HepG2 (cell line): ENCODE measurements around the gene TMC8. TPM values are rescaled to one million over a fixed set of nuclear protein-coding genes. Genes with fewer than 3 reads are reported as not detected.

Experiments
- ATAC-seq: fragments of 200-7000 bp; cut with Tn5 transposase; 3 replicates; pipeline ENCODE4 v1.9.1; 2020; ENCODE audit warnings: mild to moderate bottlenecking, moderate library complexity
- BruUV-seq: library from RNA; stranded (reverse); fragments of 400-500 nt; replicated peaks from 2 replicates; lab custom pipeline; 2021; lab: Mats Ljungman, UMichigan
- CTCF ChIA-PET: fragments of 300-600 bp; formaldehyde crosslinking; extraction: SDS; loops from one replicate; lab custom pipeline; 2021; ENCODE audit warnings: low total read pairs, inconsistent platforms, low intra/inter-chr PET ratio; lab: Yijun Ruan, JAX
- POLR2A ChIA-PET: fragments of 350-600 bp; sonication (Branson Sonifier 250); formaldehyde crosslinking; loops from one replicate; lab custom pipeline; 2020; ENCODE audit warnings: antibody characterized with exemption, inconsistent platforms; lab: Yijun Ruan, JAX
- DNase-seq: peaks from one replicate; pipeline ENCODE4 v3.0.0-alpha.2; 2015; ENCODE audit warnings: low spot score
- FAIRE-seq: peaks from 3 replicates; lab custom pipeline; 2011; peaks lifted over from hg19 to GRCh38; lab: Jason Lieb, UNC
- H2AFZ ChIP-seq: one replicate; pipeline ENCODE4 v1.6.1; 2011; ENCODE audit warnings: low read length, inconsistent platforms
- H3K27ac ChIP-seq: fragments of 300-600 bp; 3 replicates; pipeline ENCODE4 v1.8.0; 2011; ENCODE audit warnings: mixed run types, mild to moderate bottlenecking, mixed read lengths, low read length, inconsistent platforms; ENCODE audit not compliant: insufficient read depth; ENCODE audit errors: extremely low read length
- H3K27me3 ChIP-seq, 2 experiments: fragments of 200-600 bp in 1 of 2; 2 replicates in 1 of 2; 3 replicates in 1 of 2; pipeline versions ENCODE4 v1.6.0 to v1.8.0; 2011; ENCODE audit warnings: low read length in 2 of 2, mild to moderate bottlenecking in 2 of 2, moderate library complexity in 2 of 2, inconsistent platforms in 1 of 2; ENCODE audit not compliant: insufficient read depth in 2 of 2, control insufficient read depth in 1 of 2
- H3K36me3 ChIP-seq, 2 experiments: fragments of 200-600 bp in 1 of 2; replicated peaks in 1 of 2; 2 replicates in 1 of 2; 3 replicates in 1 of 2; pipeline versions ENCODE4 v1.5.1 to v1.8.0; 2011; ENCODE audit warnings: low read length in 2 of 2, inconsistent platforms in 1 of 2; ENCODE audit not compliant: insufficient read depth in 2 of 2, control insufficient read depth in 1 of 2
- H3K4me1 ChIP-seq: 2 replicates; pipeline ENCODE4 v1.5.1; 2012; ENCODE audit warnings: low read length, inconsistent platforms; ENCODE audit not compliant: insufficient read depth
- H3K4me2 ChIP-seq: 2 replicates; pipeline ENCODE4 v1.6.0; 2011; ENCODE audit warnings: low read depth, low read length, inconsistent platforms
- H3K4me3 ChIP-seq, 3 experiments: fragments of 200-600 bp in 1 of 3; sonication (generic), shearing (Covaris generic) in 1 of 3; replicated peaks in 1 of 3; 2 replicates each; pipeline ENCODE4 v1.5.1; 2011 to 2016; ENCODE audit warnings: low read length in 3 of 3, inconsistent platforms in 2 of 3, low read depth in 2 of 3, mild to moderate bottlenecking in 2 of 3, control low read depth in 1 of 3, mixed read lengths in 1 of 3; ENCODE audit not compliant: insufficient read depth in 1 of 3
- H3K79me2 ChIP-seq: one replicate; pipeline ENCODE4 v1.6.1; 2011; ENCODE audit warnings: low read length, inconsistent platforms; ENCODE audit not compliant: insufficient read depth
- H3K9ac ChIP-seq: 2 replicates; pipeline ENCODE4 v1.6.0; 2011; ENCODE audit warnings: mild to moderate bottlenecking, low read depth, low read length, inconsistent platforms; ENCODE audit not compliant: insufficient read depth
- H3K9me3 ChIP-seq: 2 replicates; pipeline ENCODE4 v1.5.1; 2012; ENCODE audit warnings: mild to moderate bottlenecking, low read length
- H4K20me1 ChIP-seq: 2 replicates; pipeline ENCODE4 v1.6.0; 2011; ENCODE audit warnings: inconsistent platforms, mild to moderate bottlenecking, low read length, moderate library complexity; ENCODE audit not compliant: insufficient read depth
- AGO1 ChIP-seq: fragments of 200-400 bp; formaldehyde crosslinking; IDR thresholded peaks from 2 replicates; pipeline ENCODE4 v1.6.1; 2017; ENCODE audit warnings: mild to moderate bottlenecking, low read depth, low read length, moderate library complexity; ENCODE audit not compliant: poor library complexity, severe bottlenecking
- EED ChIP-seq: sonication (generic); formaldehyde crosslinking; IDR thresholded peaks from 2 replicates; pipeline ENCODE4 v1.5.0; 2020; ENCODE audit warnings: mild to moderate bottlenecking, missing genetic modification reagents
- EZH2 ChIP-seq: conservative IDR thresholded peaks from 2 replicates; pipeline ENCODE4 v1.6.1; 2012; ENCODE audit warnings: mild to moderate bottlenecking, low read depth, low read length, moderate library complexity
- FLYWCH1 ChIP-seq: sonication (generic); formaldehyde crosslinking; IDR thresholded peaks from 2 replicates; pipeline ENCODE4 v1.8.1; 2023; ENCODE audit warnings: mild to moderate bottlenecking, missing genetic modification reagents
- KDM4B ChIP-seq: sonication (generic); formaldehyde crosslinking; IDR thresholded peaks from 2 replicates; pipeline ENCODE4 v1.4.0; 2020; ENCODE audit warnings: missing genetic modification reagents
- RARG ChIP-seq: sonication (generic); formaldehyde crosslinking; IDR thresholded peaks from 2 replicates; pipeline ENCODE4 v1.4.0; 2020; ENCODE audit warnings: low read depth, mild to moderate bottlenecking, missing genetic modification reagents
- RNF219 ChIP-seq: sonication (generic); formaldehyde crosslinking; IDR thresholded peaks from 2 replicates; pipeline ENCODE4 v1.5.0; 2020; ENCODE audit warnings: mild to moderate bottlenecking, missing genetic modification reagents
- SYNCRIP ChIP-seq: fragments of 200-400 bp; formaldehyde crosslinking; IDR thresholded peaks from 2 replicates; pipeline ENCODE4 v1.6.1; 2018; ENCODE audit warnings: mild to moderate bottlenecking, low read depth, low read length; ENCODE audit not compliant: insufficient read depth
- ZBTB21 ChIP-seq: sonication (generic); formaldehyde crosslinking; IDR thresholded peaks from 2 replicates; pipeline ENCODE4 v1.4.0; 2020; ENCODE audit warnings: missing genetic modification reagents
- ZIK1 ChIP-seq: sonication (generic); formaldehyde crosslinking; IDR thresholded peaks from 2 replicates; pipeline ENCODE4 v1.5.0; 2020; ENCODE audit warnings: mild to moderate bottlenecking, low read depth, missing genetic modification reagents, borderline replicate concordance
- ZNF382 ChIP-seq: sonication (generic); formaldehyde crosslinking; IDR thresholded peaks from 2 replicates; pipeline ENCODE4 v1.5.0; 2020; ENCODE audit warnings: missing genetic modification reagents, mild to moderate bottlenecking, borderline replicate concordance
- ZNF687 ChIP-seq: sonication (generic); formaldehyde crosslinking; IDR thresholded peaks from 2 replicates; pipeline ENCODE4 v1.5.1; 2020; ENCODE audit warnings: mild to moderate bottlenecking, missing genetic modification reagents, moderate library complexity
- WGBS: methylation state at CpG from one replicate; pipeline ENCODE4 v1.1.6; 2017; ENCODE audit warnings: low lambda C conversion rate; 5-methylcytosine and 5-hydroxymethylcytosine counted together
- in situ Hi-C: cut with HindIII; loops from 2 replicates; pipeline ENCODE4 v1.10.0; 2017; ENCODE audit warnings: low pct_unique_long_range_greater_than_20kb; ENCODE audit not compliant: extremely low pct_ligation_motif_present
- intact Hi-C: fragments of 100-400 bp; cut with micrococcal nuclease; formaldehyde crosslinking; loops from one replicate; pipeline ENCODE4 v1.10.0; 2022; ENCODE audit not compliant: unreplicated experiment
- polyA plus RNA-seq, 8 experiments: library from polyadenylated mRNA; depleted of rRNA in 3 of 8; stranded (reverse) in 7 of 8; unstranded in 1 of 8; fragments of >200 nt; fragmentation: Illumina TruSeq in 4 of 8; extraction: Trizol in 4 of 8; gene quantifications; 2 replicates each; pipeline versions ENCODE4 v1.2.1 to v1.2.3, GENCODE V29; 2011 to 2016; ENCODE audit warnings: low read depth in 4 of 8, missing spikeins in 1 of 8, mixed read lengths in 1 of 8; ENCODE audit not compliant: insufficient read depth in 1 of 8
- total RNA-seq, 5 experiments: library from RNA; depleted of rRNA; stranded (reverse); fragments of >200 nt; fragmentation: Illumina TruSeq; extraction: Trizol; gene quantifications; 2 replicates each; pipeline ENCODE4 v1.2.3, GENCODE V29; 2016; ENCODE audit warnings: low read depth in 1 of 5

TMC8 gene
- total and polyA plus RNA-seq, 2 of the 13 experiments (the other 11 are each of a cell fraction or from before 2014, with no cell fraction given): 0.53 to 7.8 TPM

- no TSS peak for BruUV-seq
- no peaks in the 10 kb centered on the region for H3K27me3 ChIP-seq
- FAIRE-seq (no peak), DNase-seq (no peak), ATAC-seq (no peak)
- POLR2A ChIA-PET: no interaction called here
- H3K9ac ChIP-seq: no peak overlapping the region
- no peak overlapping the region for H3K27ac ChIP-seq
- CTCF ChIA-PET: no interaction called here
- no peak overlapping the region for H3K4me3 ChIP-seq
- H4K20me1 ChIP-seq: no peaks in the 10 kb centered on the region
- no peaks in the 10 kb centered on the region for H3K9me3 ChIP-seq
- no peak for TF ChIP-seq SYNCRIP
- peak; percentile 15; the same call in 1 of the 2 replicates for TF ChIP-seq ZNF687 (CRISPR knock-in tag)
- no peaks in the 10 kb centered on the region for H3K79me2 ChIP-seq
- 96% methylated on average over 13 of the region's 13 CpGs for WGBS
- peaks cover 13 to 43% of the 10 kb centered on the region in 2 experiments for H3K36me3 ChIP-seq
- no peak overlapping the region for H2AFZ ChIP-seq
- in situ Hi-C loops (no loop called here), intact Hi-C loops (no loop called here)
- no peaks in the 10 kb centered on the region for H3K4me1 ChIP-seq
- H3K4me2 ChIP-seq: no peak overlapping the region
Measured at GRCh38 chr17:78086740-78087139, 43.8 kb upstream of the TMC8 start.

- 97% methylated on average over 1 of the region's 1 CpG for WGBS
- in situ Hi-C loops (no loop called here), intact Hi-C loops (no loop called here)
- ChIA-PET POLR2A (no interaction called here), CTCF (no interaction called here)
- ATAC-seq (no peak), DNase-seq (no peak), FAIRE-seq (no peak)
- H4K20me1 ChIP-seq: no peaks in the 10 kb centered on the region
- no peak overlapping the region for H3K4me3 ChIP-seq
- H3K36me3 ChIP-seq: peaks cover 20 to 57% of the 10 kb centered on the region in 2 experiments
- no TSS peak for BruUV-seq
- H2AFZ ChIP-seq: no peak overlapping the region
- no peaks in the 10 kb centered on the region for H3K79me2 ChIP-seq
- no peaks in the 10 kb centered on the region for H3K27me3 ChIP-seq
- no peak overlapping the region for H3K27ac ChIP-seq
- no peak overlapping the region for H3K4me2 ChIP-seq
- no peaks in the 10 kb centered on the region for H3K9me3 ChIP-seq
- H3K4me1 ChIP-seq: no peaks in the 10 kb centered on the region
- H3K9ac ChIP-seq: no peak overlapping the region
- TF ChIP-seq KDM4B: no peak
- TF ChIP-seq EZH2: no peak
- TF ChIP-seq AGO1: no peak
- TF ChIP-seq ZNF382 (CRISPR knock-in tag): no peak
- TF ChIP-seq RNF219 (CRISPR knock-in tag): no peak
- no peak for TF ChIP-seq ZIK1 (CRISPR knock-in tag)
- TF ChIP-seq EED: no peak
- no peak for TF ChIP-seq RARG (CRISPR knock-in tag)
- no peak for TF ChIP-seq FLYWCH1
- no peak for TF ChIP-seq ZBTB21
Measured at GRCh38 chr17:78088529-78088928, 42.0 kb upstream of the TMC8 start.
